ENCODE data around the gene CACNA1C.

The CACNA1C gene

GRCh38 chr12:2151391-2151790 is 98.6 kb downstream of the CACNA1C start:
- Mint-ChIP-seq H3K4me1 (no peaks in the 10 kb centered on the region), H3K27ac (no peak overlapping the region), H3K36me3 (no peaks in the 10 kb centered on the region), H3K27me3 (peaks cover 8% of the 10 kb centered on the region), H3K9me3 (no peaks in the 10 kb centered on the region), H3K4me3 (no peak overlapping the region)

GRCh38 chr12:2152134-2152533 is 99.3 kb downstream of the CACNA1C start:
- H3K27me3 Mint-ChIP-seq: peaks cover 8% of the 10 kb centered on the region
- H3K9me3 Mint-ChIP-seq: no peaks in the 10 kb centered on the region
- H3K4me3 Mint-ChIP-seq: no peak overlapping the region
- H3K4me1 Mint-ChIP-seq: no peaks in the 10 kb centered on the region
- H3K27ac Mint-ChIP-seq: no peak overlapping the region
- no peaks in the 10 kb centered on the region for H3K36me3 Mint-ChIP-seq

GRCh38 chr12:2154050-2154449 is 101.3 kb downstream of the CACNA1C start:
- Mint-ChIP-seq H3K9me3 (no peaks in the 10 kb centered on the region), H3K27ac (no peak overlapping the region), H3K36me3 (no peaks in the 10 kb centered on the region), H3K4me3 (no peak overlapping the region), H3K27me3 (peaks cover 6% of the 10 kb centered on the region), H3K4me1 (no peaks in the 10 kb centered on the region)

GRCh38 chr12:2154521-2154920 is 101.7 kb downstream of the CACNA1C start:
- no peaks in the 10 kb centered on the region for H3K4me1 Mint-ChIP-seq

GRCh38 chr12:2156333-2156732 is 103.5 kb downstream of the CACNA1C start:
- peaks cover 2% of the 10 kb centered on the region for H3K27me3 Mint-ChIP-seq
- H3K36me3 Mint-ChIP-seq: no peaks in the 10 kb centered on the region

More at GRCh38 chr12:2154521-2154920, 101.7 kb downstream of the CACNA1C start:
- Mint-ChIP-seq H3K27me3 (peaks cover 4% of the 10 kb centered on the region), H3K27ac (no peak overlapping the region), H3K4me3 (no peak overlapping the region), H3K9me3 (no peaks in the 10 kb centered on the region), H3K36me3 (no peaks in the 10 kb centered on the region)

GRCh38 chr12:2160043-2160442 is 107.3 kb downstream of the CACNA1C start:
- Mint-ChIP-seq H3K27me3 (peaks cover 2% of the 10 kb centered on the region), H3K4me3 (no peak overlapping the region), H3K36me3 (no peaks in the 10 kb centered on the region), H3K9me3 (no peaks in the 10 kb centered on the region), H3K4me1 (no peaks in the 10 kb centered on the region), H3K27ac (no peak overlapping the region)

More at GRCh38 chr12:2156333-2156732, 103.5 kb downstream of the CACNA1C start:
- no peaks in the 10 kb centered on the region for H3K9me3 Mint-ChIP-seq
- H3K4me1 Mint-ChIP-seq: no peaks in the 10 kb centered on the region
- H3K4me3 Mint-ChIP-seq: no peak overlapping the region
- no peak overlapping the region for H3K27ac Mint-ChIP-seq

GRCh38 chr12:2161473-2161872 is 108.7 kb downstream of the CACNA1C start:
- Mint-ChIP-seq H3K36me3 (no peaks in the 10 kb centered on the region), H3K9me3 (peaks cover 2% of the 10 kb centered on the region), H3K27me3 (peaks cover 3% of the 10 kb centered on the region), H3K27ac (no peak overlapping the region), H3K4me3 (no peak overlapping the region), H3K4me1 (no peaks in the 10 kb centered on the region)

GRCh38 chr12:2163177-2163941 is 110.6 kb downstream of the CACNA1C start:
- no peaks in the 10 kb centered on the region for H3K4me1 Mint-ChIP-seq
- H3K9me3 Mint-ChIP-seq: peaks cover 8% of the 10 kb centered on the region
- H3K27me3 Mint-ChIP-seq: peaks cover 3% of the 10 kb centered on the region
- no peak overlapping the region for H3K4me3 Mint-ChIP-seq
- H3K27ac Mint-ChIP-seq: no peak overlapping the region
- no peaks in the 10 kb centered on the region for H3K36me3 Mint-ChIP-seq

GRCh38 chr12:2165021-2165420 is 112.2 kb downstream of the CACNA1C start:
- Mint-ChIP-seq H3K9me3 (peaks cover 8% of the 10 kb centered on the region), H3K36me3 (no peaks in the 10 kb centered on the region), H3K4me3 (no peak overlapping the region), H3K27me3 (peaks cover 3% of the 10 kb centered on the region), H3K4me1 (no peaks in the 10 kb centered on the region), H3K27ac (no peak overlapping the region)

GRCh38 chr12:2165927-2166326 is 113.1 kb downstream of the CACNA1C start:
- H3K27me3 Mint-ChIP-seq: peaks cover 3% of the 10 kb centered on the region
- H3K4me3 Mint-ChIP-seq: no peak overlapping the region
- no peaks in the 10 kb centered on the region for H3K36me3 Mint-ChIP-seq
- no peak overlapping the region for H3K27ac Mint-ChIP-seq
- H3K9me3 Mint-ChIP-seq: peaks cover 8% of the 10 kb centered on the region
- no peaks in the 10 kb centered on the region for H3K4me1 Mint-ChIP-seq

- Mint-ChIP-seq H3K36me3 (no peaks in the 10 kb centered on the region), H3K4me1 (no peaks in the 10 kb centered on the region), H3K27ac (no peak overlapping the region), H3K27me3 (peaks cover 3% of the 10 kb centered on the region), H3K9me3 (peaks cover 8% of the 10 kb centered on the region), H3K4me3 (no peak overlapping the region)
Measured at GRCh38 chr12:2166696-2167095, 113.9 kb downstream of the CACNA1C start.

- H3K4me1 Mint-ChIP-seq: no peaks in the 10 kb centered on the region
- H3K27ac Mint-ChIP-seq: no peak overlapping the region
- no peak overlapping the region for H3K4me3 Mint-ChIP-seq
- no peaks in the 10 kb centered on the region for H3K36me3 Mint-ChIP-seq
- H3K9me3 Mint-ChIP-seq: peaks cover 8% of the 10 kb centered on the region
- H3K27me3 Mint-ChIP-seq: peaks cover 3% of the 10 kb centered on the region
Measured at GRCh38 chr12:2167231-2167630, 114.4 kb downstream of the CACNA1C start.

- Mint-ChIP-seq H3K27ac (no peak overlapping the region), H3K27me3 (peaks cover 6% of the 10 kb centered on the region), H3K4me3 (no peak overlapping the region), H3K36me3 (no peaks in the 10 kb centered on the region), H3K9me3 (peaks cover 8% of the 10 kb centered on the region), H3K4me1 (no peaks in the 10 kb centered on the region)
Measured at GRCh38 chr12:2168808-2169207, 116.0 kb downstream of the CACNA1C start.

GRCh38 chr12:2169489-2169888 is 116.7 kb downstream of the CACNA1C start:
- Mint-ChIP-seq H3K27me3 (peaks cover 6% of the 10 kb centered on the region), H3K4me3 (no peak overlapping the region), H3K36me3 (no peaks in the 10 kb centered on the region), H3K4me1 (no peaks in the 10 kb centered on the region), H3K9me3 (peaks cover 8% of the 10 kb centered on the region), H3K27ac (no peak overlapping the region)

- H3K4me1 Mint-ChIP-seq: no peaks in the 10 kb centered on the region
- peaks cover 8% of the 10 kb centered on the region for H3K9me3 Mint-ChIP-seq
- no peak overlapping the region for H3K27ac Mint-ChIP-seq
- H3K4me3 Mint-ChIP-seq: no peak overlapping the region
- H3K27me3 Mint-ChIP-seq: peaks cover 9% of the 10 kb centered on the region
- H3K36me3 Mint-ChIP-seq: no peaks in the 10 kb centered on the region
Measured at GRCh38 chr12:2169940-2170339, 117.2 kb downstream of the CACNA1C start.

- no peaks in the 10 kb centered on the region for H3K36me3 Mint-ChIP-seq
- H3K27ac Mint-ChIP-seq: no peak overlapping the region
- no peak overlapping the region for H3K4me3 Mint-ChIP-seq
- peaks cover 9% of the 10 kb centered on the region for H3K27me3 Mint-ChIP-seq
- peaks cover 8% of the 10 kb centered on the region for H3K9me3 Mint-ChIP-seq
- no peaks in the 10 kb centered on the region for H3K4me1 Mint-ChIP-seq
Measured at GRCh38 chr12:2170376-2170775, 117.6 kb downstream of the CACNA1C start.

Data from activated naive CD4-positive, alpha-beta T cell treated with anti-CD3 and anti-CD28 coated beads, Interleukin-2, amount 50 U/mL, for 24 hours (primary cell).